ENCODE data around the gene ADORA2B.

Gene ADORA2B

GRCh38 chr17:15951368-15952047, 6.6 kb downstream of the ADORA2B start:
- Histone ChIP-seq H3K27ac (no peak overlapping the region), H3K4me3 (no peak overlapping the region)

GRCh38 chr17:15952048-15952532, 7.2 kb downstream of the ADORA2B start:
- Histone ChIP-seq H3K4me3 (no peak overlapping the region), H3K27ac (no peak overlapping the region)

- H3K27ac ChIP-seq, result no peak overlapping the region
- no peak overlapping the region for H3K4me3 ChIP-seq
These were observed 8.2 kb downstream of the ADORA2B start for GRCh38 chr17:15952916-15953790.

GRCh38 chr17:15954222-15954621, 9.3 kb downstream of the ADORA2B start:
- no peak overlapping the region for H3K4me3 ChIP-seq
- H3K27ac ChIP-seq, result no peak overlapping the region

- no peak overlapping the region for H3K4me3 ChIP-seq
- no peak overlapping the region for H3K27ac ChIP-seq
These were observed 11.0 kb downstream of the ADORA2B start for GRCh38 chr17:15955793-15956541.

- peak overlapping the region in 2 of 21 experiments; percentile 26 to 40 for H3K27ac ChIP-seq
- no peak overlapping the region for H3K4me3 ChIP-seq
These were observed 12.3 kb downstream of the ADORA2B start for GRCh38 chr17:15957206-15957605.

GRCh38 chr17:15957608-15958307, 12.8 kb downstream of the ADORA2B start:
- peak overlapping the region in 7 of 21 experiments; percentile 26 to 72 (median 40) for H3K27ac ChIP-seq

GRCh38 chr17:15958484-15958854, 13.5 kb downstream of the ADORA2B start:
- Histone ChIP-seq H3K4me3 (no peak overlapping the region), H3K27ac (peak overlapping the region in 17 of 21 experiments; percentile 13 to 72 (median 49))

More at GRCh38 chr17:15957608-15958307, 12.8 kb downstream of the ADORA2B start:
- no peak overlapping the region for H3K4me3 ChIP-seq

- H3K27ac ChIP-seq, result no peak overlapping the region
These were observed 18.8 kb downstream of the ADORA2B start for GRCh38 chr17:15963670-15964110.

GRCh38 chr17:15965528-15965927, 20.6 kb downstream of the ADORA2B start:
- Histone ChIP-seq H3K27ac (peak overlapping the region in 7 of 21 experiments; percentile 2 to 73 (median 41)), H3K4me3 (no peak overlapping the region)

More at GRCh38 chr17:15963670-15964110, 18.8 kb downstream of the ADORA2B start:
- no peak overlapping the region for H3K4me3 ChIP-seq

- Histone ChIP-seq H3K4me3 (no peak overlapping the region), H3K27ac (peak overlapping the region in 16 of 21 experiments; percentile 5 to 73 (median 38))
These were observed 21.4 kb downstream of the ADORA2B start for GRCh38 chr17:15966183-15966878.

- H3K27ac ChIP-seq, result peak overlapping the region in 14 of 21 experiments; percentile 13 to 73 (median 40)
These were observed 21.9 kb downstream of the ADORA2B start for GRCh38 chr17:15966879-15967248.

GRCh38 chr17:15967706-15968399, 22.9 kb downstream of the ADORA2B start:
- Histone ChIP-seq H3K27ac (no peak overlapping the region), H3K4me3 (no peak overlapping the region)

More at GRCh38 chr17:15966879-15967248, 21.9 kb downstream of the ADORA2B start:
- no peak overlapping the region for H3K4me3 ChIP-seq

GRCh38 chr17:15969463-15969862, 24.5 kb downstream of the ADORA2B start:
- H3K27ac ChIP-seq, result no peak overlapping the region
- H3K4me3 ChIP-seq, result no peak overlapping the region

GRCh38 chr17:15970500-15970899, 25.6 kb downstream of the ADORA2B start:
- Histone ChIP-seq H3K27ac (no peak overlapping the region), H3K4me3 (no peak overlapping the region)

- H3K4me3 ChIP-seq, result no peak overlapping the region
- no peak overlapping the region for H3K27ac ChIP-seq
These were observed 26.3 kb downstream of the ADORA2B start for GRCh38 chr17:15971098-15971678.

- Histone ChIP-seq H3K4me3 (no peak overlapping the region), H3K27ac (no peak overlapping the region)
These were observed 27.0 kb downstream of the ADORA2B start for GRCh38 chr17:15971882-15972281.

GRCh38 chr17:15972497-15972951, 27.6 kb downstream of the ADORA2B start:
- no peak overlapping the region for H3K27ac ChIP-seq
- H3K4me3 ChIP-seq, result no peak overlapping the region
